IPS-NIHi7 (cell line): Measurements from ENCODE around the gene SNTG2.
A peak's percentile ranks its signal among the peaks of the same experiment; 100 is the strongest.

Experiments
- DNase-seq: peaks from one replicate; pipeline ENCODE4 v3.0.0; 2012; ENCODE audit warnings: mixed read lengths; ENCODE audit errors: extremely low spot score

The SNTG2 gene

DNA sequence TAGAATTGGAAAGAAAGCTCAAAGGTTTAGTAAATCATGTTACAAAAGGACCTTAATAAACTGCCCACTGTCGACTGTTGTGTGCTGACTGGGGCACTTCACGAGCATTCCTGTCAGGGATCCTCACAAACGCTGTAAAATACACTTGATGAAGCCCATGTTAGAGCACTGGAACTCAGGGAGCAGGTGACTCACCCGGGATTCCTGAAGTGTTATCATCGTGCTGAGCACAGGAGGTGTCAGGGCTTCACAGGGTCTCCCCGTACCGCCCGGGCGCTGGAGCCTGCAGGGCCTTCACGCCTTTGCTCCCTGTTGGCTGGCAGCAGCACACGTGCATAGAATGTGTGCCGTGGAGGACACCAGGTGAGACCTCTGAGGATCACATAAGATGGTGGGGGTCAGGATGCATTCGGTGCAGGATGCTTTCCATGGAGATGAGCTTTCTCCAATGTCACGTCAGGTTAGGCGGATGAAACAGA, 187.3 kb downstream of the SNTG2 start:
- DNase-seq, result no peak

DNA sequence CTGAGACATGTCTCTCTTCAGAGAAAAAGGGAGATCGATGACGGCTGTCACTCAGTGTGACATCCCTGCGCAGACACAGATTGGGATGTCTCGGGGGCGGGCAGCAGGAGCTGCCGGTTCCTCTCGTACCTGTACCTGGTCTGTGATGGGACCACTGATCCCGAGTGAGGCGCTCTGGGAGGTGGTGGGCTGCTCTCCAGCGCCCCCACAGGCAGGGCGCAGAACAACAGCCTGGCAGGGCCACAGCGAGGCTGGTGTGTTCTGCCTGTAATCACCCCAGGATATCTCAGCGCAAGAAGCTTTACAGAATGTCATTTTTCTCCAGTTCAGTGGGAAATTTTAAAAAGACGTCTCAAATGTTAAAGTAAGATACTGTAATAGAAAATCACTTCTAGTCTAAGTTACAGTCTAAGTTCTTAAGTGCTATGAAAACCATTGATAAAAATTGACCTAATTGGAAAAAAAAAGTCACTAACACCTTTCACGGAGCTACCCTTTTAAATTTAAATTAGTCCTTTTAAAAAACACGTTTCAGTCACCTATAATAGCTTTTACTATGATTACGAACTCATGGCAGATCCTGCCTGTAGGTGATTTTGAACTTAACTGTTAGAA, 189.8 kb downstream of the SNTG2 start:
- peak; percentile 91 for DNase-seq

DNA sequence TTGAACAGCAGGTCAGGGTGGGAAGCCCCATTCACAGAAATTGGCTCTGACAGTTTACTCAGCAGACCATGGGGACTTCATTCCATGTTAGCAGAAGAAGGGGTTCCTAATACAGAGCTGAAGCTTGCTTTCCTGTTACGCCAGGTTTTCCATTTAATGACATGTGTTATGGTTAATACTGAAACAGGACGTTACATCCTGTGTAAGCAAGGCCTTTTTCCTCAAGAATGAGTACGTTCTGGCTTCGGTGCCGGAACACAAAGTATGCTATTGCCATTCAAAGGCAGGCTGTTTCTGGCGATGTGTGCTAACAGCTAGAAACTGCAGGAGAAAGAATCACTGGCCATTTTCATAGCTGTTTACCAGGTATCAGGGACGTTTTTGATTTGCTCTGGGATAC, 190.4 kb downstream of the SNTG2 start:
- DNase-seq, result no peak

DNA sequence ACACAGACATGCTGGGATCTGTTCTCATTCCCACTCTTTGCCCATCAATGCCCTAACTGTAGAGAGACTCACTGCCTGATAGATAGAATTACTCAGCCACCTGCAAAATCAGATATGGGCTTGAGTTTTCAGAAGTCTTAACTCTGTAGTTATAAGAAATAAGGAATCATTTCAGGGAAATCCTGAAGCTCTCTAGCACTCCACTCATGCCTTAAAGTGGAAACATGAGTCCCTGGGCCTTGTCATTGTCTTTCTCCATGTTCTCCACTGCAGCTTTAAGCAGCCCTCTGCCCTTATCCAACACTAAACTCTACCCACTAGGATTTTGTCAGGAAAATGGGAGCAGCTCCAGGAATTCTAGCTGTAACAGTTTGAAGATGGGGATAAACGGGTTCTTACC, 192.5 kb downstream of the SNTG2 start:
- no peak for DNase-seq

DNA sequence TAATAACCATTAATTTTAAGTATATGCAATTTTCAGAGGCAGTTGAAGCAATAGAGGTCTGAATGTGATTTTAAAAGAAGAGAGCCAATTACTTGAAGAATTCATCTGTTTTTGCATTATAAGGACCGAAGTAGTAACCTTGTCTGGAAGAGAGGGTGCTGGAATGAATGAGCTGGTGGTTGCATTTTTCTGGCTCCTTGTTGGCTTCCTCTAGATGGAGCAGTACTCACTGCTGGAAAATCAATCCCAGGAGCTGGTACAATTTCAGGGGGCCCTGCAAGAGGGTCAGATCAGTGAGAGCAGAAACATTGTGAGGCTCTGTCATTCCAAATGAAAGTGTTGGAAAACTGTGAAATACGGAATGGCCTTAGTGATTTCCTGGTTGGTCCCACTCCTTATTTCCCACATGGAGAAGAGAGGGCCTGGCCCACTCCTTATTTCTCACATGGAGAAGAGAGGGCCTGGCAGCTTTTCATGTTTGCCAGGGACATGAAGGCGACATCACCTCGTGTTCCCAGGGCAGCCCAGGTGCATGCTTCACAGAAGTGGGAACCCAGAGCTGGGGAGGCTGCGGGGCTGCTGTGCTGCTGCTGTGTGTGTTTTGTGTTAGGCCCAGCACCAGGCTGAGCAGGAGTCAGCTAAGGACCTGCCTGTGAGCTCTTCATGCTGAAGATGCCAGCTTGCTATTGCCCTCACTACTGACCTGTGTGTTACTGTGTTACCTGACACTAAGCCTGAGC, 197.4 kb downstream of the SNTG2 start:
- DNase-seq, result no peak

DNA sequence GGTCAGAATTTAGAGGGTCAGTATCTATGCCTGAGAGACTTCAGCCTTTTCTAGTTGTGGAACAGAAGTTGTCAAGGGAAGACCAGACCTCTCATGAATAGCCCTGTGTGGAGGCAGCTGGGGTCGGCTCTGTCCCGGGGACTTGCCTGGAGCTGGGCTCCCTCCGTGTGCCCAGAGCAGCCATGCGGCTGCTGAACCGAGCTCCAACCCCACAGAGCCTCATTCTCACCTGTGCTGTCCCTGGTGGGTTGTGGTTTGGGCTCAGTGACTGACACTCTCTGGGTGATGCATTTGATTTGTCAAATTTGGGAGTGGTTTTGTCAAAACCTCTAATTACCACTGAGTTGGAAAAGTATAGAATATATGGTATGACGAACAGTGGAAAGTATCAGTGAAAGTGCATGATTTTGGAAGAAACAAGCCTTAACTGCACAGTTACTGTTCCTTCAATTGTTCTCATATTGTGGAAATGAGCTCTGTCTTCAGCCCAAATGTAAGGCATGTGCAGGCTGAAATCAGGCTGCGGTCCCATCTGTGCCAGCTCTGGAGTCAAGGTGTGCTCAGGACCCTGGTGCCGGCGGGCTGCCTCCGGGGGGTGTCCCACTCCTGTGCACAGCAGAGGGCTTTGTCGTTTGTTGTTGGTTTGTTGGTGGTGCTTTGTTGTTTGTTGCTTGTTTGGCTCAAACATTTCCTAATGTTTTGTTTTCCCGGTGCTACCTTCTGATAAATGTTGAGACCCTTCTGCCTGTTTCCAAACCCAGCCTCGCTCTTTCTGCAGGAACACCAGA, 200.3 kb downstream of the SNTG2 start:
- no peak for DNase-seq

DNA sequence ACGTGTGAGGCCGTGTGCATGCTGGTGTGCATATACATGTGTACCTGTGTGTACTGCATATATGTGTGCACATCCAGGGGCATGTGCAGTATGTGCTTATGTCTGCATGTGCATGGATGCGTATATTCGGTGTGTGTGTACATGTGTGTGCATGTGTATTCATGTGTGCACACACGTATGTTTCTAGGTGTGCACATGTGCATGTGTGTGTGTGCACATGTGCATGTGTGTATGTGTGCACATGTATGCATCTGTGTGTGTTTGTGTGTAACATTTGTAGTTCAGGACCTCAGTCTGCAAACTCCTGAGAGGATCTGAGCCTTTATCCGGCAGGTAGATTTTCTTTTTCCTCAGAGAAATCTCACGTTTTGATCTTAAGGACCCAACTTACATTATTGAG, 201.7 kb downstream of the SNTG2 start:
- DNase-seq, result no peak

DNA sequence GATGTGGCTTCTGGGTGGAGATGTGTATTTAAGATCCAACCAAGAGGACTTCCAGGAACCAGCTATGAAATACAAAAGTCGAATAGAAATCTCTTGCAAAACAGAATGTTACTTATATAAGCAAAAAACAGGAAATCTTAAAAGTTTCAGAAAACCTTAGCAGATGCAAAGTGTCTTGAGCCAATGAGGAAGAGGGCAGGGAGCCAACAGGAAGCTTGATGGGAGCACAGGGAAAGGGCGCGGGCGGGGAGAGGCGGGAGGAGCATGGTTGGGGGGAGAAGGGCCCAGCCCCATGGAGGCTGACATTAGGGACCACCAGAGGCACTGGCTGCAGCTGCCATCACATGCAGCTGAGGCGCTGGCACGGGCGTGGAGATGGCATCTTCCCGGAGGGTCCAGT, 203.3 kb downstream of the SNTG2 start:
- DNase-seq, result no peak

DNA sequence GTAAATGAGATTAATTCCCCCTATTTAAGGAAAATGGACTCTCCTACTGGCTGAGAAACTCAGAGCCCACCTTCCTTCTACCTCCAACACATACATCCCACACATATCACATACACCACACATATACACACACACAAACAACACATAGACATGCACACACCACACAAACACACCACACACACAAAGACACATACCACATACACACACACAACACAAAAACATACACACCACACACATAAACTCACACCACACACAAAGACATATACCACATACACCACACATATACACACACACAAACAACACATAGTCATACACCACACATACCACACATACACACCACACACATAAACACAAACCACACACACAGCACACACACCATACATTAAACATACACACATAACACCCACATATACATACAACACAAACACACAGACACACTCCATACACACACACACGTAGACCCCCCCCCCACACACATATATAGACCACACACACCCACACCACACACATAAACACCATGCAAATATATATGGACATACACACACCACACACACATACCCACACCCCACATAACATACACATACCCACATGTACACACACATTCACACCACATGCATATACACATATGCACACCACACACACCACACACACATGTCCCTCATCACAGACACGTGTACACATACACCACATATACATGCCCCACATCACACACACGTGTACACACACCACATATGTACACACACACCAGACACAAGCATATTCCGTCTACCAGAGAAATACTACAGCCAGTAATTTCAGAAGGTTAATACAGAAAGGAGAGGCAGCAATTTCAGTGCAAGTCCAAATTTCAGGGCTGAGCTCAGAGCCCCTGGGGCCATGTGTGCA, 204.3 kb downstream of the SNTG2 start:
- DNase-seq, result no peak

DNA sequence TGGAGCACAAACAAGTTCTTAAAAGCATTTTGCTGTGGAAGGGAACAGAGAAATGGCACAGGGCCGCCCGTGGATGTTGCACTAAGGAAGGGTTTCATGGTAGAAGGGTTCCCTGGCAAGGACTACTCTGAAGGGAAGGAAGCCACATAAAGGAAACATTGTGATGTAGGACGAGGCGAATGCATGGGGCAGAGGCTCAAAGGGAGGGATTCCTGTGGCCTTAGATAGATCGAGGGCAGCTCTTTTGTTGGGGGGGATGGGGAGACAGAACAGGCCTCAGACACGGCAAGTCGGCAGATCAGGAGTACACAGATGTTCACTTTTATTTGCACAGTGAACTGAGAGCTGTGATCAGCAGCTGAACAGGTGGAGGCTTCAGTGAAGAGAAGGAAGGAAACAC, 205.4 kb downstream of the SNTG2 start:
- DNase-seq, result no peak

DNA sequence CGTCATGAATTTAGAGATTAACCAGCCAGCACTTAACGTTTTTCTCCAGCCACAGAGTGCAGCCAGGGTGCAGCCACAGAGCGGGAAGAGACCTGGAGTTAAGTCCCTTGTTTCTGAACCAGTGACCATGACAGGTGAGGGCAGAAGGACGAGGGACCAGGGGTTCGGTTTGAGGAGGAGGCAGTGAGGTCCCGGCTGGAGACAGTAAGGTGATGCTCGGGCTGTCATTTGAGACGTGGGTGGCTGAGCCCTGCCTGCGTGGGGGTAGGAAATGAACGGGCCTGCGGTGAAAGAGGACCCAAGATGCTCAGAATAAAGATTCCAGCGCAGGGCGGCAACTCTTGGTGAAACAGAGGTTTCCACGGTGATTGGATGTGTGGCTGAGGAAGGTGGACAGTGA, 205.9 kb downstream of the SNTG2 start:
- DNase-seq, result no peak

DNA sequence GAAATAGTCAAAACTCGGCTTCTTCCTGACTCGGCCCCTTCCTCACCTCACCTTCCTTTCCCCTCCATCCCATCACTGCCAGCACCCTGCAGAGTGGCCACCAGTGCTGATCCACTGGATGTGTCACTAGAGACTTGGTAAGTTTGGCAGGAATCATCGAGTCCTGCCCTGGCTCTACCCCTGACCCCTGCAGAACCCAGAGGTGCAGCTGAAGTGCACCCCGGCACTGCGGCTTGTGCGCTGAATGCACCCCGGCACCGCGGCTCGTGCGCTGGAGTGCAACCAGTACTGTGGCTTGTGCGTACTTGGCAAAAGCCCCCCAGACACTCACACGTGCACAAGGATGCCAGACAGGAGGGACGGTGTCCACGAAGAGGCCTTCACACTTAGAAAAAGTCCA, 206.5 kb downstream of the SNTG2 start:
- no peak for DNase-seq

DNA sequence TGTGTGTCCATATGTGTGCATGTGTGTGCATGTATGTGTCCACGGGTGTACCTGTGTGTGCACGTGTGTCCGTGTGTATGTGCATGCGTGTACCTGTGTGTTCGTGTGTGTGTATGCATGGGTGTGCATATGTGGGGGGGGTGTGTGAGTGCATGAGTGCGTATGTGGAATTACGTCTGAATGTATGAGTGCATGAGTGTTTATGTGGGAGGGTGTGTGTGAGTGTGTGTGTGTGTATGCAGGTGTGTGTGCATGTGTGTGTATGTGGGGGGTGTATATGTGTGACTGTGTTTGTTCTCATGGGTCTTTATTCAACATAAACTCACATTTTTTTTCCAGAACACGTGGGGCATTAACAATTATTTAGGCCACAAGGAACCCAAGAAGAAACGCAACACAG, 208.4 kb downstream of the SNTG2 start:
- no peak for DNase-seq

DNA sequence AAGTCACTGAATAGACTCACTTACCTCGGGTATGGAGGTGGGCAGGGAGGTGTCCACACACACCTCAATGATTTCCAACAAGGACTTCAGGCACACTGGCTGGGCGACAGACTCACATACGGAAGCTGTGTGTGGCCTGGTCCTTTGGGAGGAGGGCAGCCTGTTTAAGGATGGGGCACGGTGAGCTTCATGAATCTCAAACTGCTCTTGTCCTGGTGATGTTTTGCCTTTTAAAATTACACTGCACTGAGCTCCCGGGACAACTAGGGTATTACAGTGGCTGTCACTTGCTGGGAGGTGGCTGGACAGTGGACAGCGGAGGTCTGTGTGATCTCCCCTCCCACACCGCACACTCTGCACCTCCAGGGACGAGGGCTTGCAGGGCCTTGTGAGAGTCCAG, 211.6 kb downstream of the SNTG2 start:
- DNase-seq, result no peak

DNA sequence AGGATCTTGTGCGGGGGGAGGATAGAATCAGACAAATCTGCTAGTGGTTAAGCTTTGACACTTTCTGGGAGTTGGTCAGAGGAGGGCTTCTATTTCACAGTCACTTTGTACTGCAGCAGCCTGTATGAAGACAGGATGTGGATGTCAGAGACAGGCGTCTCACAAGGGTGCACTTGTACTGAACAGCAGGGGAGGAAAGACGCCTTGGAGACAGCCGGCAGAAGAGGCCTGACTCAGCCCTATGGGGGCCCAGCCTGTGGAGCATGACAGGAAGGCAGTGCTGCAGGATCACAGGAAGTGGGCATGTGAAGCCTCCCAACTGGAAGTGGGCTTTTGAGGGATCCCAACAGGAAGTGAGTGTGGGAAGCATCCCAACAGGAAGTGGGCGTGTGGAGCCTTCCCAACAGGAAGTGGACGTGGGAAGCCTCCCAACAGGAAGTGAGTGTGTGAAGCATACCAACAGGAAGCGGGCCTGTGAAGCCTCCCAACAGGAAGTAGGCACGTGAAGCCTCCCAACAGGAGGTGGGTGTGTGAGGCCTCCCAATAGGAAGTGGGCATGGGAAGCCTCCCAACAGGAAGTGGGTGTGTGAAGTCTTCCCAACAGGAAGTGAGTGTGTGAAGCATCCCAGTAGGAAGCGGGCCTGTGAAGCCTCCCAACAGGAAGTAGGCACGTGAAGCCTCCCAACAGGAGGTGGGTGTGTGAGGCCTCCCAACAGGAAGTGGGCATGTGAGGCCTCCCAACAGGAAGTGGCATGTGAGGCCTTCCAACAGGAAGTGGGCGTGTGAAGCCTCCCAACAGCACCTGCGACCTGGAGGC, 212.3 kb downstream of the SNTG2 start:
- no peak for DNase-seq

DNA sequence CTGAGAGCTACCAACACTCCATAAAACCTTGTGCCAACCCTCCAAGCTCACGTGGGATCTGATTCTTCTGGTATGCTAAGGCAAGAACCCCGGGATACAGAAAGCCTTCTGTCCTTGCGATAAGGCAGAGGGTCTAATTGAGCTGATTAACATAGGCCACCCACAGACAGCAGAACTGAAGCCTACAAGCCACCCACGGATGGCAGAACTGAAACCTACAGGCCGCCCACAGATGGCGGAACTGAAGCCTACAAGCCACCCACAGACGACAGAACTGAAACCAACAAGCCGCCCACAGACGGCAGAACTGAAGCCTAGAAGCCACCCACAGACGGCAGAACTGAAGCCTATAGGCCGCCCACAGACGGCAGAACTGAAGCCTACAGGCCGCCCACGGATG, 216.3 kb downstream of the SNTG2 start:
- no peak for DNase-seq

DNA sequence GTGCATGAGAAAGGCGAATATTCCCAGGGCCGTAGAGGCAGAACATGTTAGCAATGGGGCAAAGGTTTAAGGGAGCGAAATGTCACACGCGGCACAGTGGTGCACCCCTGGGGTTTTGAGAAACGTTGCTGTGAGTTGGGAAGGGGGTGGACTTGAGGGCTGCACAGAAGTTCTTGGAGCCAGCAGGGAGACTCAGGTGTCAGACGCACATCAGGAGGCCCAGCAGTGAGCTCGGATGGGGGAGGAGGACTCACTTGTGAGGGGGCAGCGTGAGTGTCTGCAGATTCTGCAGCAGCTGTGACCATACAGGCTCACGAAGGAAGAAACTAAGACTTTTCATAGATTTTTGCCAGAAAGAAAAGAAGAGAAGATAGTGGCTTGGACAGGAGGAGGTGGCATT, 218.2 kb downstream of the SNTG2 start:
- DNase-seq, result peak; percentile 44

DNA sequence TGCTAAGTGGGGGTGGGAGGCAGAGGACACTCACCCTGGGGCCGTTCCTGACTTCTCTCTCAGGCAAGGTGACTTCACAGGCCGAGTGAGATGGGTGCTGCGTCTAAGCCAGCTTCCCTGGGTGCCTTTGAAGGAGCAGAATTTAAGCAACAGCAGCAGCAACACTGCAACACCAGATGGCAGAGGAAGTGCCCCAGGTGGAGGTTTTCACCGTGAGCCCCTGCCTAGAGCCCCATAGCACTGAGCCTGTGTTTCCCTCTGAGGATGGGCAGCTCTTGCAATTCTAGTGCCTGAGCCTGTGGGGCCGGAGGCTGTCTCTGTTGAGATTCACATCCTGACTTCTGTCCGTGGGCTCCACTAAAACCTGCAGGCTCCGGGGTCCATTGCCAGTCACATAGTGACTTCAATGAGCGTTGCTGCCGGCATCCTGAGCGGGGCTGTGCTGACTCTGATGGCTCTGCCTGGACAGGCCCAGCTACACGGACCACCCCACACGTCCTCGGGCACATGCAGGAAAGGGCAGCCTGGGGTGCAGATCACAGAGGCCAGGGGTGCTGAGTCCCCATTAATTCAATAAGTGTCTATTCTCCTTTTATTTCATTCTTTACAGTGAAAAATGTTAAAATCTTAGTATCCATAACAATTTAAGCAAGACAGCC, 218.8 kb downstream of the SNTG2 start:
- no peak for DNase-seq

DNA sequence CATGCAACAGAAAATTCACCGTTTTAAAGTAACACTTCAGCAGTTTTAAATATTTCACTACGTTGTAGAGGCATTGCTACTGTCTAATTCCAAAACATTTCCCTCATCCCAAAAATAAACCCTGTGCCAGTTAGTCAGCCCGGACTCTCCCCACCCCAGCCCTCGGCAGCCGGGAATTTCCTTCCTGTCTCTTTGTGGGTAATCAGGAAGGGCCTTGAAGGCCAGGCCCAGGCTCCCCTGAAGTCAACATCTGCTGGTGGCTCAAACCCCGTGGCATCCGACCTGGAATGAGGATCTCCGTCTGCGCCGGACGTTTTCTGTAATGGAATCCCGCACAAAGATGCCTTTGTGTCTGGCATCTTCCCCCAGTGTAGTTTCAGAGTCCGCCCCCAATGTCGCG, 219.6 kb downstream of the SNTG2 start:
- no peak for DNase-seq

DNA sequence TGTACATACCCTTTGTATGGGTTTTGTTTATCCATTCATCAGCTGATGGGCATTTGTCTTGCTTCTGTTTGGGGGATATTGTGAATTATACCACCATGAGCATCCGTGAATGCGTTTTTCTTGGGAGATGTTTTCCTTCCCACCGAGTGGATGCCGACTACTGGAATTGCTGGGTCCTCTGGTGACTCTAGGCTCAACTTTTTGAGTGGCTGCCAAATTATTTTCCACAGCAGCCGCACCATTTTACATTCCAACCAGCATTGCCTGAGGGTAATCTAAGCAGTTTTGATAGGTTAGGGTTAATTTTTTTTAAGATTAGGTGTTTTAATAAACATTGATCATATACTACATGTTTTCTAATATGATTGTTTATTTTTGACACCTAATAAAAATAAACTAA, 220.1 kb downstream of the SNTG2 start:
- DNase-seq, result no peak
